Stimulated activated CD4-positive, alpha-beta T cell treated with anti-CD3 and anti-CD28 coated beads, Interleukin-2, amount 100 ng/mL, for 48 hours (primary cell): ENCODE measurements around the gene HRG.

Experiments used
- DNase-seq, 2 donors: peaks; one replicate each; pipeline ENCODE4 v3.0.0-alpha.2; 2020

HRG gene

DNA sequence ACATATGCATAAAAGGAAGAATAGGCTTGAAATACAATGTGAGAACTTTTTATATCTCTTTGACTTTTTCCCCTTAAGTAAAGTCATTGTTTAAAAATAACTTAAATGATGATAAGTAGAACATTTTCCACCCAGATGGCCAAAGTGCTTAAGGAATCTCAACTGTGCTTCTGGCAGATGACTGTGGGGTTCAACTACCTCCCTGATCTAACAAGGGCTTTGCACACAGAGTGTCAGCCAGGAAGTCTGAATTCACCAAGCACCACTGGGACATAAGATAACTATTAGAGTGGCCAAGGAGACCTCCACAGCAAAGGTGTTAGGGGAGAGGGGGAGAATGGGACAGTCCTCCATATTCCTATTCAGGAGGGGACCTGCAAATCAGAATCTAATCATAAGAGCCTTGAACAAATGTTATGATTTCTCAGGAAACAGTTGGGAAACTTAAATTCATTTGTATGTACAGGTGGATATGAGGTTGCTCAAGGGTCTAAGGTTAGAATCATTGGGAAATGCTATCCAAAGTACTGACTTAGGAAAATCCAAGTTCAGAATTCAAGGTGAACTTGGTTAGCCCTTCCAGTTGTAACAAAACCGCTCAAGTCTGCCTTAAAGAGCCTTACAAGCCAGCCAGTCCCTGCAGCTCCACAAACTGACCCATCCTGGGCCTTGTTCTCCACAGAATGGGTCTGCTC, 25.9 kb upstream of the HRG start, which contains the start of gene FETUB:
Gene FETUB, plus strand, starts transcription at position 622 of the 695 bp plus-strand sequence. Its CDS starts 62 bp downstream, at position 684.
- DNase-seq: no peak

DNA sequence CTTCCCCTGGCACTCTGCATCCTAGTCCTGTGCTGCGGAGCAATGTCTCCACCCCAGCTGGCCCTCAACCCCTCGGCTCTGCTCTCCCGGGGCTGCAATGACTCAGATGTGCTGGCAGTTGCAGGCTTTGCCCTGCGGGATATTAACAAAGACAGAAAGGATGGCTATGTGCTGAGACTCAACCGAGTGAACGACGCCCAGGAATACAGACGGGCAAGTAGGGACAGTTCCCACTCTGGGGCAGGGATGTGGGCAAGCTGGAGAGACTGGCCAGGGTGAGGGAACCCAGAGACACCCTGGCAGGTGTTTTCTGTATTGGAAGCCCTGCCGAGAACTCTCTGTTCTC, 25.4 kb upstream of the HRG start:
- no peak for DNase-seq

GRCh38 chr3:186640929-186641328, 24.9 kb upstream of the HRG start:
- DNase-seq: no peak

DNA sequence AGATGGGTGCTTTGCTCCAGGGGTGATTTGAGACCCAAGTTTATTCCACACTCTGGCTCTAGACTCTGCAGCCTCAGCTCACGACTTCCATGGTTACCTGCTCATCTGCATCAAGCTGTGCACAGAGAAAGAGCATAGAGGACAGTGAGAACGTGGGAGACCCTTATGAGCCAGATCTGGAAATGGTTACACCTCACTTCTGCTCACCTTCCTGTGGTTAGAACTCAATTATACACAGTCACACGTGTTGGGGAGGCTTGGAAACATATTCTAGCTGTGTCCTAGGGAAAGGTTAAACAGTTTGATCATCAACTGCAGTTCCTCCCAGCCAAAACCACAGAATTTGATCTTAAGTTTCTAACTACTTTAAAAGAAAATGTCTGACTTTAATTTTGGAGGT, 23.8 kb upstream of the HRG start:
- DNase-seq: no peak

- DNase-seq: no peak
Observed at GRCh38 chr3:186643493-186643892, 22.3 kb upstream of the HRG start.

- DNase-seq: no peak
Observed at GRCh38 chr3:186644683-186645082, 21.1 kb upstream of the HRG start.

DNA sequence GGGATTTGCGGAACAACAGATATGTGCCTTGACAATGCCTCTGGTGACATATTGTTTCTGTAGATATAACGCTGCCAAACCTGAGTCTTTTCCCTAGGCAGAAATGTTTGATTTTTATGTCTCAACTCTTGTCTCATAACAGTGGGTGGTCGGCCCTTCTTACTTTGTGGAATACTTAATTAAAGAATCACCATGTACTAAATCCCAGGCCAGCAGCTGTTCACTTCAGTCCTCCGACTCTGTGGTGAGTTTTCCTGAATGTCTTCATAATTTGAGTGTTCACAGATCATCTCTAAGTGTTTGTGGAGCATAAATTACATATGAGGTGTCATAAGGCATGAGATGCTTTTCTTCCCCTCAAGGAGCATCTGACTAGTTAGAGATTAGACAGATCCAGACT, 19.7 kb upstream of the HRG start:
- no peak for DNase-seq

DNA sequence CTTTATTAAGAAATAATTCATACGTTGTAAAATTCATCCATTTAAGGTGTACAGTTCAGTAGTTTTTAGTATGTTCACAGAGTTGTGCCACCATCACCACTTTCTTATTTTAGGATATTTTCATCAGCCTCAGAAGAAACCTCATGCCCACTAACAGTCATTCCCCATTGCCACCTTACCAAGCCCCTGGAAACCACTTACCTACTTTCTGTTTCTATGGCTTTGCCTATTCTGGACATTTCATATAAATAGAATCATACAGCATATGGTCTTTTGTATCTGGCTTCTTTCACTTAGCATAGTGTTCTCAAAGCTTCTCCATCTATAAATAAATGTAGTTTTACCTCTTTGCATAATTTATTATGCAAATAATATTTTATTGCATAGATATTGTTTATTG, 19.0 kb upstream of the HRG start:
- no peak for DNase-seq

DNA sequence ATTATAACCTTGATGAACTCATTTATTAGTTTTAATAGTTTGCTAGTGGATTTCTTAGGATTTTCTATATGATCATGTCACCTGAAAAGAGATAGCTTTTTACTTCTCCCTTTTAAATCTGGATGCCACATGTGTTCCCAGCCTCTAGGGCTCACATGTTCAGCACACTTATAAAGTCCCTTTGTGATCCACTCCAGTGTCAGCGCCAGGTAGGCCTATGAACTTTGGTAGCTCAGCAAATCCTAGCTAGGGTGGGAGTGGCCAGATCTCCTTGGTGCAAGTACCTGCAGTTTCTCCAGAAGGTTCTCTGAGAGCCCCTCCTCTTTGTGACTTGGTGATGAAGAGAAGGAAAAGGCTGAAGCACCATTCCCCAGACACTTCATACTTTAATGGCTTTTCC, 17.0 kb upstream of the HRG start:
- no peak for DNase-seq

DNA sequence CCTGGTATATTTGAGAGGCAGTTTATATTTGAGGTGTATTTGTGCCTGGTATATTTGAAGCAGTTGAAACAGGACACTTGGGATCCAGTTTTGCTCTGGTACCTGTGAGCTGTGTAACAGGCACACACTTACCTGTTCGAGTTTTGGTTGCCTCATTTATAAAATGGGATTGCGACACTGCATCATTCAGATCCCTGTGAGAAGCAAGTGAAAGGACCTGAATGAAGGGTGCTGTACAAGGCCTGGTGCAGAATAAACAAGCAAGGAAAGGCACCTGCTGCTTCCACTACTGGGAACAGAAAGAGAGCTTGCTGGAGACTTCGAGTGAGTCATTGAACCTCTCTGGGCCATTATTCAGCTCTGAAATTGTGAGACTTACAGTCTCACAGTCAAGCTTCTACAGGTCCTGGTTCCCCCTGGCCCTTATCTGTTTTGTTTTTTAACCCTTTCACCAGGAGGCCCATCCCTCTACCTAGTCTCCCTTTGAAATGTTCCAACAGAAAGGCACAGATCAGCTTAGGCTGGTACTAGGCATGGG, 14.1 kb upstream of the HRG start:
- no peak for DNase-seq

DNA sequence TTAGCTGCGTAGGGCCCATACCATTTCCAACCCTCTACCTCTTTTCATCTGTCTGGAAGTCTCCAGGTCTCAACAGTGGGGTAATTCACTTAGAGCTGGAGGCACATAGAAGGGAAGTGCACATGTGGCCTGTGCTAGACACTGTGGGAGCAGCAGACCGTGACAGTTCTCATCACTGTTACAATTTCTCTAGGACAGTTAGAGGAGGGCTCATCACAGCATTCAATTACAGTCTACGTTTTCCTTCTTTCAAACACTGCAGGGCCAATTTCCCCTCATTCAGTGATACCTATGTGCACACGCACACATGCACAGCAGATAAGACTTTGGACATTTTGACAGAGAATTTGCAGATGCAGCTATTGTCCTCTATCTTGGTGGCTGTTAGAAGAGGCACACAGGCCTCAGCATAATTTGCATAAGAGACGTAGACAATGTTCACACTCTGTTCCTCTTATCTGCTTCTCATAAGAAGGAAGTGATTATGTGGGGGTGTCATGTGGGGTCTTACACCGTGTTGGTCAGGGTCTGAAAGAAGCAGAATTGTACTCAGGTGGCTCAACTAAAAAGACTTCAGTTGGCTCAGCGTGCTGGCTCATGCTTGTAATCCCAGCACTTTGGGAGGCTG, 12.6 kb upstream of the HRG start:
- DNase-seq: no peak

- DNase-seq: no peak
Observed at GRCh38 chr3:186653984-186654383, 11.8 kb upstream of the HRG start.

DNA sequence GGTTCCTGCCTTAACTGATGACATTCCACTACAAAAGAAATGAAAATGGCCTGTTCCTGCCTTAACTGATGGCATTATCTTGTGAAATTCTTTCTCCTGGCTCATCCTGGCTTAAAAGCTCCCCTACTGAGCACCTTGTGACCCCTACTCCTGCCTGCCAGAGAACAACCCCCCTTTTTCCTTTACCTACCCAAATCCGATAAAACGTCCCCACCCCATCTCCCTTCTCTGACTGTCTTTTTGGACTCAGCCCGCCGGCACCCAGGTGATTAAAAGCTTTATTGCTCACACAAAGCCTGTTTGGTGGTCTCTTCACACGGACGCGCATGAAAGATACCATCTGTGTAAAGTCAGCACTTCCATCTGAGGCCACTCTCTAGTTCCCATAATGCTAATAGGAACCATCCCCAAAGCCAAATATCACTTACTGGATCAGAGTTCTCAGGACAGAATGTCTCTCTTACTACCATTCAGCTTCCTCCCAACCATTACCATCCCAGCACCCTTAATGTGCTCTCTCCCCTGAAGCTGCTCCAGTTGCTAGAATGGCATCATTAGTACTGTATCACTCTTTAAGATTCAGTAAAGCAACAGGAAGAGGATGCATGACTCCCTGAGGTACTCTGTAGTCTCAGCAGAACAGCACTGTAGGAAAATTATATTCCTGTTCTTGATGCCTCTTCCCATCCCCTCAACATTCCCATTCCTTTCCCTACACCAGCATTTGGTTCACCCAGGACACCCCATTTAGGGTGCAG, 2.3 kb upstream of the HRG start:
- DNase-seq: no peak

GRCh38 chr3:186664119-186664495, 1.7 kb upstream of the HRG start:
- no peak for DNase-seq

- no peak for DNase-seq
Observed at GRCh38 chr3:186664506-186664905, 1.3 kb upstream of the HRG start.

- no peak for DNase-seq
Observed at GRCh38 chr3:186668426-186668825, 2.6 kb downstream of the HRG start.

GRCh38 chr3:186669378-186670084, 3.7 kb downstream of the HRG start:
- no peak for DNase-seq

DNA sequence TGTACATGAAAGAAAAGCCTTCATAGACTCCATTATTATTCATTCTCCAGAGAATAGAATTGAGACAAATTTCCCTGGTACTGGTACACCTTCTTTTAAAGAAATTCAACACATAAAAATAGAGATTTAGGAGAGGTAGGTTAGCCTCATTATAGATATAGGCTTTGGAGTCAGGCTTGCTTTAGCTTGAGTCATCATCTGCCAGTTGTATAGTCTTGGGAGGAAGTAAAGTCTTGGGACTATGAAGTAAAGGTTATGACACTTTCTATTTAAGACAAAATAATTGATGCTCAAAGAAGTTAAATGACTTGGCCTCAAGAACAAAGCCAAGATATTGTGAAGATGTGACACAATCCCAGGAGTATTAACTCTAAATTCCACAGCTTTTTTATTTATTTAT, 4.3 kb downstream of the HRG start:
- no peak for DNase-seq

GRCh38 chr3:186671051-186671450, 5.2 kb downstream of the HRG start:
- DNase-seq: no peak

GRCh38 chr3:186678604-186679003, 12.8 kb downstream of the HRG start:
- DNase-seq: no peak

DNA sequence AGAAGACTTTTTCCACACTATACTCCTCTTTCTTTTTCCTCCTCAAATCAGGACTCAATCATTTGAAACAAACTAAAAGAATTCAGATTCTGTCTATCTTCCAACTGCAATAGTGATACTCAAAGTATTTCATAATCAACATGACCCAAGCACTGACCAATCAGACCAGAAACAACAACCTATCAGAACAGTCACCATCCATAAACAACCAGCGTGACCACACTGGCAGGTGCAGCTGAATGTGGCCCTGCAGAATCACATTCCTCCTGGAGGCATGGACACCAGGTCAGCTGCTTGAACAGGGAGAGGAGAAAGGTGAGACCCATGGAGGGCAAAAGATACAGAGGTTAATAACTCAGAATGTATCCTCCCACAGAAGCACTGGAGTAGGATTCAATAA, 13.3 kb downstream of the HRG start:
- DNase-seq: no peak

DNA sequence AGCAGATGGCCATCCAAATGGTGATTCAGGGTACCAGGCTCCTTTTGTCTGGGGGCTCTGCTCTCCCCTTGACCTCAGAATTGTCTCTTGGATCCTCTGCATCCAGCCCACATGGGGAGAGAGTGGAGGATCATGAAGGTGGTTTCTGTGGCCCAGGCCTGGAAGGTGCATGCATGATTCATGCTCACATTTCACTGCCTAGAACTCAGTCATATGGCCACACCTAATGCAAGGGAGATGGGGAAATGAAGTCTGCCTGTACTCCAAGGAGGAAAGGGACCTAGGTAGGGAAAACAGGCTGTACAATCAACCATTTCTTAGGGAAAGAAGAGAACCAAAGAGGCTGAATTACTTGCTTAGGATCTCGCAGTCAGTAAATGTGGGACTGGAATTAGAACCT, 15.1 kb downstream of the HRG start:
- no peak for DNase-seq

DNA sequence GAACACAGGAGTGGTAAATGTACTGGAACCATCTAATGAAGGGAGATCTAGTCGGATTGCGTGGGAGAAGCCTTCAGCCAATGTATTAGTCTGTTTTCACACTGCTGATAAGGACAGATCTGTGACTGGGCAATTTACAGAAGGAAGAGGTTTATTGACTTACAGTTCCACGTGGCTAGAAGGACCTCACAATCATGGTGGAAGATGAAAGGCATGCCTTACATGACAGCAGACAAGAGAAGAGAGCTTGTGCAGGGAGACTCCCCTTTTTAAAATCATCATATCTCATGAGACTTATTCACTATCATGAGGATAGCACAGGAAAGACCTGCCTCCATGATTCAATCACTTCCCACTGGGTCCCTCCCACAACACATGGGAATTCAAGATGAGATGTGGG, 17.0 kb downstream of the HRG start:
- DNase-seq: no peak
